ENCODE data around the gene PCF11.

Gene PCF11

GRCh38 chr11:83159902-83160865, 3.3 kb downstream of the PCF11 start:
- Histone ChIP-seq H3K9ac (ENCODE audit: low read depth, low read length) (peak overlapping the region; percentile 100; the same call in 1 of the 2 replicates), H3K36me3 (ENCODE audit: insufficient read depth, low read length) (peaks cover 11% of the 10 kb centered on the region), H3K9me3 (ENCODE audit: control insufficient read depth, insufficient read depth, low read length) (no peaks in the 10 kb centered on the region), H3K4me1 (ENCODE audit: insufficient read depth, low read length) (peaks cover 6% of the 10 kb centered on the region)

GRCh38 chr11:83161610-83162199, 4.8 kb downstream of the PCF11 start:
- no peak overlapping the region for H3K9ac ChIP-seq (ENCODE audit: low read depth, low read length)
- H3K36me3 ChIP-seq (ENCODE audit: insufficient read depth, low read length) = peaks cover 23% of the 10 kb centered on the region
- no peaks in the 10 kb centered on the region for H3K9me3 ChIP-seq (ENCODE audit: control insufficient read depth, insufficient read depth, low read length)
- H3K4me1 ChIP-seq (ENCODE audit: insufficient read depth, low read length) = peaks cover 6% of the 10 kb centered on the region

GRCh38 chr11:83162377-83162776, 5.4 kb downstream of the PCF11 start:
- Histone ChIP-seq H3K9me3 (ENCODE audit: control insufficient read depth, insufficient read depth, low read length) (no peaks in the 10 kb centered on the region), H3K36me3 (ENCODE audit: insufficient read depth, low read length) (peaks cover 24% of the 10 kb centered on the region), H3K9ac (ENCODE audit: low read depth, low read length) (no peak overlapping the region), H3K4me1 (ENCODE audit: insufficient read depth, low read length) (peaks cover 6% of the 10 kb centered on the region)

DNA sequence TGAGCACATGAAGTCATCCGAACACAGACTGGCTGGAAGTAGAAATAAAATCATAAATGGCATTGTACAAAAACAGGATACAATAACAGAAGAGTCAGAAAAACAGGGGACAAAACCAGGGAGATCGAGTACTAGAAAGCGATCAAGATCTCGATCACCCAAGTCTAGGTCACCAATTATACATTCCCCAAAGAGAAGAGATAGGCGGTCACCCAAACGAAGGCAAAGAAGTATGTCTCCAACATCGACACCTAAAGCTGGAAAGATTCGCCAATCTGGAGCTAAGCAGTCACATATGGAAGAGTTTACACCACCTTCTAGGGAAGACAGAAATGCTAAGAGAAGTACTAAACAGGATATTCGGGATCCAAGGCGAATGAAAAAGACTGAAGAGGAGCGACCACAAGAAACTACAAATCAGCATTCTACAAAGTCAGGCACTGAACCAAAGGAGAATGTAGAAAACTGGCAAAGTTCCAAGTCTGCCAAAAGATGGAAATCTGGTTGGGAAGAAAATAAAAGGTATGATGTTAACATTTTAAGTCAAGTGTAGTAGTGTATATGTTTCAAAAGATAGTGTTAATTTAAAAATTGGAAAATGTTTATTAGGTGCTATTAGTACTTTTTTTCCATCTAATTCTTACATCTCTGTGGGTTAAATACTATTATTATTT, 9.4 kb downstream of the PCF11 start:
- H3K9me3 ChIP-seq (ENCODE audit: control insufficient read depth, insufficient read depth, low read length) = no peaks in the 10 kb centered on the region; the same call in 1 of the 2 replicates
- H3K9ac ChIP-seq (ENCODE audit: low read depth, low read length) = no peak overlapping the region
- peaks cover 51% of the 10 kb centered on the region for H3K36me3 ChIP-seq (ENCODE audit: insufficient read depth, low read length)
- no peaks in the 10 kb centered on the region; the same call in 1 of the 2 replicates for H3K4me1 ChIP-seq (ENCODE audit: insufficient read depth, low read length)

DNA sequence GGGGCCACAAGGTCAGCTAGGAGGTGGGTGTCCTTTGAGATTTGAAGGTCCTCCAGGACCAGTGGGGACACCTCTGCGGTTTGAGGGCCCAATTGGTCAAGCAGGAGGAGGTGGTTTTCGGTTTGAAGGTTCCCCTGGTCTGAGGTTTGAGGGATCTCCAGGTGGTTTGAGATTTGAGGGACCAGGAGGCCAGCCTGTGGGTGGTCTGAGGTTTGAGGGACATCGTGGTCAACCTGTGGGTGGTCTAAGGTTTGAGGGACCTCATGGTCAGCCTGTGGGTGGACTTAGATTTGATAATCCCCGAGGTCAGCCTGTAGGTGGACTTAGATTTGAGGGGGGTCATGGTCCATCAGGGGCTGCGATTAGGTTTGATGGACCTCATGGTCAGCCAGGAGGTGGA, 11.8 kb downstream of the PCF11 start:
- H3K36me3 ChIP-seq (ENCODE audit: insufficient read depth, low read length) = peaks cover 51% of the 10 kb centered on the region
- H3K4me1 ChIP-seq (ENCODE audit: insufficient read depth, low read length) = no peaks in the 10 kb centered on the region

GRCh38 chr11:83170865-83171264, 13.9 kb downstream of the PCF11 start:
- Histone ChIP-seq H3K9me3 (ENCODE audit: control insufficient read depth, insufficient read depth, low read length) (no peaks in the 10 kb centered on the region; the same call in 1 of the 2 replicates), H3K4me1 (ENCODE audit: insufficient read depth, low read length) (no peaks in the 10 kb centered on the region), H3K36me3 (ENCODE audit: insufficient read depth, low read length) (peaks cover 38% of the 10 kb centered on the region), H3K9ac (ENCODE audit: low read depth, low read length) (no peak overlapping the region)

More for the DNA sequence above, 11.8 kb downstream of the PCF11 start:
- Histone ChIP-seq H3K9me3 (ENCODE audit: control insufficient read depth, insufficient read depth, low read length) (no peaks in the 10 kb centered on the region; the same call in 1 of the 2 replicates), H3K9ac (ENCODE audit: low read depth, low read length) (no peak overlapping the region)

- H3K36me3 ChIP-seq (ENCODE audit: insufficient read depth, low read length) = peaks cover 29% of the 10 kb centered on the region
- H3K9me3 ChIP-seq (ENCODE audit: control insufficient read depth, insufficient read depth, low read length) = no peaks in the 10 kb centered on the region; the same call in 1 of the 2 replicates
- H3K4me1 ChIP-seq (ENCODE audit: insufficient read depth, low read length) = no peaks in the 10 kb centered on the region
- no peak overlapping the region for H3K9ac ChIP-seq (ENCODE audit: low read depth, low read length)
These were observed 15.6 kb downstream of the PCF11 start for GRCh38 chr11:83172551-83172950.

DNA sequence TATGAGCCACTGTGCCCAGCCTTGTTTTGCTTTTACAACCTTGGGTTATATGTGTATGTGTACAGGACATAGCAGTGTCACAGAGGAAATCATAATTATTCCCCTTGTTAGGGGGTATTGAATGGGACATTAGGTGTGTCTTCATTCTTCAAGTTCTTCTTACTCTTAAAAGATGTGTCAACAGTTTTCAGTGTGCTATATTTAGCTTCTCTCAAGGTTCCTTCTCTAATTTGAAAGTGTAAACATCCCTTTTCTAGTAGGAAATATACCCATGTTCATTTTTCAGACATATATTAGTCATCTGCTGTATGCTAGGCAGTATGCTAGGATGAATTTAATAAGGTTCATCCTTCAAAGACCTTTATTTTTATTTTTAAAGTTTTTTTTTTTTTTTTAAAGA, 17.1 kb downstream of the PCF11 start:
- no peaks in the 10 kb centered on the region for H3K9me3 ChIP-seq (ENCODE audit: control insufficient read depth, insufficient read depth, low read length)
- H3K4me1 ChIP-seq (ENCODE audit: insufficient read depth, low read length) = no peaks in the 10 kb centered on the region
- H3K36me3 ChIP-seq (ENCODE audit: insufficient read depth, low read length) = peaks cover 16% of the 10 kb centered on the region; the same call in 1 of the 2 replicates
- H3K9ac ChIP-seq (ENCODE audit: low read depth, low read length) = no peak overlapping the region

DNA sequence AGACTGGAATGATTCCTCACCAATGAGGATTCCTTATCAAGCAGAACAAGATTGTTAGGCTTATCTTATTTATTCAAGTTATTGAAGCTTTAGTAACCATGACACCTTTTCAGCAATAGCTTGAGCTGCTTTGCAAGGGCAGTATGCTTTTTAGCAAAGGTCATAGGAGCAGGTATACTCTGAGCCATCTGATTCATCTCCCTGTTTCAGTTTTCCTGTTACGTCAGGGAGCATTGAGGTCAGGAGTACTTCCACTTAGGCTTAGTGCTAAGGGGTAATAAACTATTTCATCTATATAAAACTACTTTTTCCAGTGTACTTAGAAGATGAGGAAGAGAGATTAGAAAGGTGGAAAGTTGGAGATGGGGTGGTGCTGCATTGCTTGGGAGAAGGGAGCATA, 18.9 kb downstream of the PCF11 start:
- H3K36me3 ChIP-seq (ENCODE audit: insufficient read depth, low read length) = peaks cover 11% of the 10 kb centered on the region; the same call in 1 of the 2 replicates
- H3K9me3 ChIP-seq (ENCODE audit: control insufficient read depth, insufficient read depth, low read length) = no peaks in the 10 kb centered on the region
- no peak overlapping the region for H3K9ac ChIP-seq (ENCODE audit: low read depth, low read length)
- H3K4me1 ChIP-seq (ENCODE audit: insufficient read depth, low read length) = no peaks in the 10 kb centered on the region

DNA sequence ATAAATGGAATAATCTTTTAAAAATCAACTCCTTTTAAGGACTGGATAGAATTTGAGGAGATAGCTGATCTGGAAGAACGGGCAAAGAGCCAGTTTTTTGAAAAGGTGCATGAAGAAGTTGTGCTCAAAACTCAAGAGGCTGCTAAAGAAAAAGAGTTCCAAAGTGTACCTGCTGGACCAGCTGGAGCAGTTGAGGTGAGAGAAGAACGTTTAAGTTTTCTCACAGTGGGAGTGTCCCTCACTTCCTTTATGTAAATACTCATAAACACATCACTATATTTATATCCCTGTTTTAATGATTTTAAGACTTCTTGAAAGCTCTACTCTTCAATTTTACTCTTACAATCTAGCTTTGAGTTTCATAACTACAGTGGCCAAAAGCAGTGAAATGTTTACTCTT, 24.9 kb downstream of the PCF11 start:
- no peaks in the 10 kb centered on the region for H3K9me3 ChIP-seq (ENCODE audit: control insufficient read depth, insufficient read depth, low read length)
- H3K9ac ChIP-seq (ENCODE audit: low read depth, low read length) = no peak overlapping the region
- no peaks in the 10 kb centered on the region for H3K4me1 ChIP-seq (ENCODE audit: insufficient read depth, low read length)
- peaks cover 15% of the 10 kb centered on the region for H3K36me3 ChIP-seq (ENCODE audit: insufficient read depth, low read length)

- Histone ChIP-seq H3K36me3 (ENCODE audit: insufficient read depth, low read length) (peaks cover 16% of the 10 kb centered on the region), H3K4me1 (ENCODE audit: insufficient read depth, low read length) (no peaks in the 10 kb centered on the region), H3K9me3 (ENCODE audit: control insufficient read depth, insufficient read depth, low read length) (no peaks in the 10 kb centered on the region), H3K9ac (ENCODE audit: low read depth, low read length) (no peak overlapping the region)
These were observed 28.8 kb downstream of the PCF11 start for GRCh38 chr11:83185767-83186166.

GRCh38 chr11:83187465-83187864, 30.5 kb downstream of the PCF11 start:
- Histone ChIP-seq H3K9ac (ENCODE audit: low read depth, low read length) (no peak overlapping the region), H3K4me1 (ENCODE audit: insufficient read depth, low read length) (no peaks in the 10 kb centered on the region), H3K9me3 (ENCODE audit: control insufficient read depth, insufficient read depth, low read length) (no peaks in the 10 kb centered on the region), H3K36me3 (ENCODE audit: insufficient read depth, low read length) (peaks cover 17% of the 10 kb centered on the region)

DNA sequence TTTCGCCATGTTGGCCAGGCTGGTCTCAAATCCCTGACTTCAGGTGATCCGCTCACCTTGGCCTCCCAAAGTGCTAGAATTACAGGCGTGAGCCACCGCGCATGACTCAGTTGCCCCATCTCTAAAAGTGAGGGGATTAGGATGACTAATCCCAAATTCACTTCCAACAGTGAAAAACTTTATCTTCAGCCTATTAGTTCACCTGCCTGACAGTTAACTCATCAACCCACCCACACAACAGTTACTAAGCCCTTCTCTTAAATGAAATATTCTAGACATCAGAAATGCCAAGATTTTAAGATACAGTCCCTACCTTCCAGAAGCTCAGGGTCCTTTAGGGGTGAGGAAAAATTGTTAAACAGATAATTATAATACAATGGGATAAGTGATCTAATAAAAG, 34.6 kb downstream of the PCF11 start:
- Histone ChIP-seq H3K9ac (ENCODE audit: low read depth, low read length) (no peak overlapping the region), H3K4me1 (ENCODE audit: insufficient read depth, low read length) (no peaks in the 10 kb centered on the region), H3K9me3 (ENCODE audit: control insufficient read depth, insufficient read depth, low read length) (no peaks in the 10 kb centered on the region), H3K36me3 (ENCODE audit: insufficient read depth, low read length) (peaks cover 10% of the 10 kb centered on the region)

- peaks cover 10% of the 10 kb centered on the region for H3K36me3 ChIP-seq (ENCODE audit: insufficient read depth, low read length)
- no peak overlapping the region for H3K9ac ChIP-seq (ENCODE audit: low read depth, low read length)
- H3K9me3 ChIP-seq (ENCODE audit: control insufficient read depth, insufficient read depth, low read length) = no peaks in the 10 kb centered on the region
- H3K4me1 ChIP-seq (ENCODE audit: insufficient read depth, low read length) = no peaks in the 10 kb centered on the region
These were observed 35.1 kb downstream of the PCF11 start for GRCh38 chr11:83191986-83192385.
